Measurements from ENCODE around the gene OR7C1.

- TF ChIP-seq CTCF (IDR thresholded peaks at IDR 0.05), result no peak
- TF ChIP-seq POLR2A (IDR thresholded peaks at IDR 0.05), result no peak
Measured at GRCh38 chr19:14779151-14779550, 55.8 kb downstream of the OR7C1 start.
